HG02852 (cell line): ENCODE data around the gene BPGM.
"Not testable (repeated sequence)": the region's sequence is repeated elsewhere in the genome, so short reads cannot be mapped to it uniquely, and the experiment has no call there.

ENCODE experiments used
- ATAC-seq: cut with Tn5 transposase; IDR thresholded peaks from one replicate; pipeline ENCODE4 v1.9.1; 2021; ENCODE audit warnings: mild to moderate bottlenecking, moderate library complexity; ENCODE audit not compliant: unreplicated experiment

Gene BPGM

GRCh38 chr7:134662166-134662870, 15.7 kb downstream of the BPGM start:
- no peak for ATAC-seq

DNA sequence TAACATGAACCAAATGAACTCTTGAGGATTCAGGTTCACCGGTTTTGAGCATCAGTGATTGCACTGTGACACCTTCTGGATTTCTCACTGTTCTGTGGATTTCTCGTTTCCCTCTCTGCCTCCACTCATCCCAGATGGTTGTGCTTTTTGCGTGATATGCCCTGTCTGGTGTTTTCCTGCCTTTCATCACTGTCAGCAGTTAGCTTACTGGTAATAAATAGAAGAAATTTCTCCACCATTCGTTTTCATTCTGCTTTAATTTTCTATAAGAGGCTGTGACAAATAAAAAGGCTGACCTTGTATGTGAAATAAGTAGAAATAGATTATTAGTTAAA, 16.2 kb downstream of the BPGM start:
- ATAC-seq = no peak

DNA sequence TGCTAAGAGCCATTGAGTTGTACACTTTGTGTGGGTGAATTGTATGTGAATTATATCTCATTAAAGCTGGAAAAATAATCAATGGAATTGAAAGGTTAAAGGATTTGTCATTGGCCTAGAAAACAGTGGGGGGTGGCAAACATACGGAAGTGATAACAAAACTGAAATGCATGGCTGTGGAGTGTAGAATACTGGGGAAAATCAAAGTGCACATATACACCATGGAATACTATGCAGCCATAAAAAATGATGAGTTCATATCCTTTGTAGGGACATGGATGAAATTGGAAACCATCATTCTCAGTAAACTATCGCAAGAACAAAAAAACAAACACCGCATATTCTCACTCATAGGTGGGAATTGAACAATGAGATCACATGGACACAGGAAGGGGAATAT, 18.4 kb downstream of the BPGM start:
- not testable (repeated sequence) for ATAC-seq

- ATAC-seq = no peak
Observed at GRCh38 chr7:134667899-134668298, 21.2 kb downstream of the BPGM start.

DNA sequence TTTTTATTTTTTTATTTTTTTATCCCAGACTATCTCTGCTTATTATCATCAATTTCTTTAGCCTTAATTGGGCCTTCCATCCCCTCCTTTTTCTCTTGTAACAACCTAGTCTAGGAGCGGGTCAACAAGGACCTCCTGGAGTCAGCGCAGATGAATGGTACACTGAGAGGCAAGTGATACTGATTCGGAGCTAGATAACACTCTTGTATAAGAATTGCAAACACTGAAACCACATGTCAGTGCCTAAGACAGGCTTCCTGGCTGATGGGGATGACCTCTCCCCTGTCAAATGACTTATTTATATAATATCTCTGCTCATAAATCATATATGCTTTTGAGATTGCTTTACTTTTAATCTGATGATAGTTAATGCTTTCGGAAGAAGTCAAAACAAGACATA, 22.7 kb downstream of the BPGM start:
- ATAC-seq = peak; percentile 12

DNA sequence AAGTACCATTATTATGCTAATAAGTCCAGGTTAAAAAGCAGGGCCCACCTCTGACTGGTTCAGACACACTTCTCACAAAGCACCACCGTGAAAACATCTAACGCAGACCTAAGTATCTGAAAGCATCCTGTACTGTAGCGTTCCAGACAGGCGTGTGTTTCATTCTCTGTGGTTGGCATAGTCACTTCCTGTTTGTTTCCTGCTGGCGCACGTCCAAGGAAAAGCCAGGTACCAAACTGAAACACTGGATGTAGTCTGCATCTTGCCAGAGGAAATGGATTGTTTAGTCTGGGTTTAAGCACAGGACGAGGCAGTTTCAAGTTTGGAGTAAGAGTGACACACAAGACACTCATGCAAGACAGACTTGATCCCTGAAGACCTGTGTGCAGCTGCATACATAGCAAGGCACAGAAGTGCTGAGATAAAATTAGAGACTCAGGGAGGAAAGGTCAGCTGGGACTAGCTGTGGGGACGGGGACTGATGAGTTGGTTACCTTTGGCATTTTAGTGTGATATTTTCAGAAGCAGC, 23.3 kb downstream of the BPGM start:
- peak; percentile 66 for ATAC-seq

DNA sequence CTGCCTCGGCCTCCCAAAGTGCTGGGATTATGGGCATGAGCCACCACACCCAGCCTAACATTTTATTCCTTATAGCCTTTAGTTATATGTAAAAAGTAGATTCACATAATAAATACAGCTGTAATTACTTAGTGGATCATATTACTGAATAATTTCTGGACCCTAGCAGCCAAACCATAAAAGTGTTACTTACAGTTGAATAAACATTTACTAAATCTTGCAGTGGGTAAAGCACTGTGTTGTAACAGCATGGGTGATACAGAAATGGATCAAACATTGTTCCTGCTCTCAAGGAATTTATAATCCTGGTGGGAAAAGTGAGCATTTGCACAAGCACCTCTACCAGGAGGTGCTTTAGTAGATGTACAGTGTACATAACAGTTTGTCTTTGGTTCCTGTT, 25.0 kb downstream of the BPGM start:
- no peak for ATAC-seq

GRCh38 chr7:134674424-134674823, 27.8 kb downstream of the BPGM start:
- ATAC-seq = no peak

DNA sequence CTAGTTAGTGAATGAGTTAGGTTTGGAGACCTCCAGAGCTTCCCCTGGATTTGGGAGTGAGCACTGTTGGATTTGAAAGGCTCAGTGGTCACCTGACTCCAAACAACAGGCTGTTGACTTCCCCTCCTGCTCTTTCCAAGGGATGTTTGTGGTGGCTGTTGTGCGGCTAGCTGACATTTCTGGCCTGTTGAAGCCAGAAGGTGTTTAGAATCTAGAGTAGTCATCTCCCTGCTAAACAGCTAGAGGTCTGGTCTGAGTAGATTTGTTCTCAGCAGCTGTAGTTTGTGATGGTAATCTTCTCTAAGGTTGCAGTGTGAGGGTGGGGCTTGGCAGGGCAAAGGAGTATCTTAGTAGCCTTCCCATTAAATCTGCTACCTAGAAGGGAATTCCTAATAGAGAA, 30.1 kb downstream of the BPGM start:
- no peak for ATAC-seq

GRCh38 chr7:134678115-134678514, 31.5 kb downstream of the BPGM start:
- ATAC-seq = no peak

DNA sequence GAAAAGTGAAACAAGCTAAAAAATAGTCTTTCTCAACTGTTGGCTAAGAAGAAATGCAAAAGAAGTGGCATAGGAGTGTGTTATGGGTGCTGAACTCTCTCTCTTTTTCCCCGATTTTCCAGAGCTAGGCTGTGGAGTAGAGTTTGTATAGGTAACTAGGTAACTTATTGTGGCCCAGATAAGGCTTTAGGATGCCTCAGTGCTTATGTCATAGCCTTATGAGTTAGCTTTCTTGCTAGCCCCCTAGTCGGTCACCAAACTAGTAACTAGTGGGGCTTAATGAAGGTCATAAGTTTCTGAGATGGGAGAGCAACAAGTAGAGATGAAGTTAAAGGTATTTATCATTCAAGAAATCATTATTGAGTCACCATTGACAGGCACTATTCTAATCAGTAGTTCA, 32.4 kb downstream of the BPGM start:
- ATAC-seq = no peak

GRCh38 chr7:134684165-134684564, 37.5 kb downstream of the BPGM start:
- no peak for ATAC-seq

DNA sequence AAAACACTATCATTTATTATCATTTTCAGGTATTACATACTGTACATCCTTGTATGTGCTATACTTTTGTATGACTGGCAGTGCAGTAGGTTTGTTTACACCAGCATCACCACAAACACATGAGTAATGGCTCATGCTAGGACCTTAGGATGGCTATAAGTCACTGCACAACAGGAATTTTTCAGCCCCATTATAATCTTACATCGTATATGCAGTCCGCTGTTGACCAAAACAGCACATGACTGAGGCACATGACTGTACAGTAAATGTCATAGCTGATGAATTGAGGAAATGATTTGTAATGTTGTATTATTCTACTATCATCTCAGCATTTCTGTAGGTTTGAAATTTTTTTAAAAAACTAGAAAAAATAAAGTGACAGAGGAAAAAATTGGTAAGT, 38.6 kb downstream of the BPGM start:
- no peak for ATAC-seq

DNA sequence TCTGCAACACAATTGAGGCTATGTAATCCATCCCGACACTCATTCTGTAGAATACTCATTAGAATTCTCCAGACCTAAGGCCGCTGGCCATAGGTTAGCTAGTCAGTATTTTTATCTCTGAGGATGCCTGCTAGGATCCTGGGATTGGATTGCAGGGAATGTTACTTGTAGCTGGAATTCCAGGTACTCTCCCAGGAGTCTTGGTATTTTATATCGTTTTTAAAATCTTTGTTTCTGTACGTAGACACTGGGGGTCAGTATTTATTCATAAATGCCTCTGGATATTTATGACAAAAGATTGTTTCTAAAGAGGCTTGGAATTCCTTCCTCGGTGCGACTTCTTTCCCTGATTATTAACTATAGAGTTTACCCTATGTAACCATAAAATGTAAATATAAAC, 40.1 kb downstream of the BPGM start:
- no peak for ATAC-seq

GRCh38 chr7:134689550-134689949, 42.9 kb downstream of the BPGM start:
- ATAC-seq = not testable (repeated sequence)

- ATAC-seq = no peak
Observed at GRCh38 chr7:134690016-134690415, 43.4 kb downstream of the BPGM start.

DNA sequence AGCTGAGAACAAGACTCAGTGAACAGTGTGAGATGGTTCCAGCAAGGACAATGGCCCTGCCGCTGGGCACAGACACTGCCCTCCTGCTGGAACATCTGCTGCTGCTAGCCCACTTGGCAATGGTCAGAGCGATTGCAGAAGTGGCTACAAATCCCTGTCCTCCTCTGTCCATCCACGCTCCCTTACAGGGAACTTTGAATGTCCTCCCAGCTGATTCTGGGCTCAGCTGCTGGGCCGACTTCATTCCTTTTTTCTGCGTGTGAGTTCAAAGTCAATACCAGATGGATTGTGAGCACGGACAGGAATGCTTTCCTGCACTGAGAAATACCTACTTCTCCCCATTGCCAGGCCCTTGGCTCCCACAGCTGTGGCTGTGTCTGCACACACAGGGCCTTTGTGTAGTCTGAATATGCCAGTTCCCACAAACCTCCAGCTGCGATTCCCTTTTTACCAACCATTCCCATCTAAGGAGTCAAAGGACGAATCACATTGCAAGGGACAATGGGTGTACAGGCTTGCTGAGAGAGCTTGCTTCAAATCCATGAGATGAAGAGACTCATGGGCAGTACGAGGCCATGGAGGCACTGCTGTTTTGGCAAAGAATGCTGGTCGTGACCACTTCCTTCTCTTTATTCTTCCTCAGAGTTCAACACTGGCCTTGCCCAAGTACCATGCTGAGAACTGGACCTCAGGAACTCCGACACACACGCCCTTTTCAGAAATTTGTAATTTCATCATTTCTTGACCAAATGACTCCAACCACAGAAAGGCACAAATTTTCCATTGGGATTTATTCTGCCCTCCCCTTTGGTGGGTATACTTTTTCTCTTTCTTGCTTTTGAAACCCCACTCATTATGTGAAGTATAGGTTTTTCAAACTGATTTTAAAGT, 44.2 kb downstream of the BPGM start:
- no peak for ATAC-seq

- ATAC-seq = no peak
Observed at GRCh38 chr7:134691546-134692343, 45.1 kb downstream of the BPGM start.

- ATAC-seq = no peak
Observed at GRCh38 chr7:134692344-134692705, 45.7 kb downstream of the BPGM start.

DNA sequence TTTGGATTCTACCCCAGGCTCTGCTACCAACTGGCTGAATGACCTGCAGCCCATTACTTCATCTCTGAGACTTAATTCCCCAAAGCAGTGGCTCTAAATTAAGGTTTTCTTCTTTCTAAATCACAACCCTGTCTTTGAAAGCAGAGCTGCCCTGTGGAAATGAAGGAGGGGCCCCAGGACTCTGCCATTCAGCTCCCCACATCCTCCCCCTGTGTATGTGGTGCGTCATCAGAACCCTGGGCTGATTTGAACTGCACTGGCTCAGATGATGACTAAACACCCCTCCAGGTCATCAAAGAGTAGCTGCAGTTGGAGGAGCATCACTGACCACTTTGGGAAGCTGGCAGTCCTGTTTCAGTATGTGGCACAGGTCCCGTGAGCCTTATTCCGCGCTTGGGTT, 46.6 kb downstream of the BPGM start:
- ATAC-seq = no peak

GRCh38 chr7:134694299-134694698, 47.6 kb downstream of the BPGM start:
- no peak for ATAC-seq
